Midbrain (tissue), 1 donor: ENCODE results near the gene RRAGB.
"Not testable (repeated sequence)": the region's sequence is repeated elsewhere in the genome, so short reads cannot be mapped to it uniquely, and the experiment has no call there.

ENCODE experiments used
- DNase-seq: peaks from one replicate; lab custom pipeline; 2025; lab: John Stamatoyannopoulos, UW

Gene RRAGB

GRCh38 chrX:55717521-55718497 is at the start of gene RRAGB:
Gene RRAGB, plus strand, starts transcription at chrX:55717749. Its CDS starts 579 bp downstream, at chrX:55718328.
- peak; percentile 93 for DNase-seq

DNA sequence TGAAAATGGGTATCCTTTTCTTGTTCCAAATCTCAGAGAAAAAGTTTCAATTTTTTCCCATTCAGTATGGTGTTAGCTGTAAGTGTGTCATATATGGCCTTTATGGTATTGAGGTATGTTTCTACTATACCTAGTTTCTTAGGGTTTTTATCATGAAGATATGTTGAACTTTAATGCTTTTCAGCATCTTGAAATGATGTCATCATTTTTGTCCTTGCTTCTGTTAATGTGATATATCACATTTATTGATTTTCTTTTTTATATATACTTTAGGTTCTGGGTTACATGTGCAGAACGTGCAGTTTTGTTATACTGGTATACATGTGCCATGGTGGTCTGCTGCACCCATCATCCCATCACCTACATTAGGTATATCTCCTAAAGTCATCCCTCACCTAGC is 49.5 kb upstream of the RRAGB start:
- no peak for DNase-seq

DNA sequence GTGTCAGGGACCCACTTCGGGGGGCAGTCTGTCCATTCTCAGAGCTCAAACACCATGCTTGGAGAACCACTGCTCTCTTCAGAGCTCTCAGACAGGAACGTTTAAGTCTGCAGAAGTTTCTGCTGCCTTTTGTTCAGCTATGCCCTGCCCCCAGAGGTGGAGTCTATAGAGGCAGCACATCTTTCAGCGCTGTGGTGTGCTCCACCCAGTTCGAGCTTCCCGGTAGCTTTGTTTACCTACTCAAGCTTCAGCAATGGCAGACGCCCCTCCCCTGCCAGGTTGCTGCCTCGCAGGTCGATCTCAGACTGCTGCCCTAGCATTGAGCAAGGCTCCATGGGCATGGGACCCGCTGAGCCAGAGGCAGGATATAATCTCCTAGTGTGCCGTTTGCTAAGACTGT is 29.0 kb upstream of the RRAGB start:
- not testable (repeated sequence) for DNase-seq

DNA sequence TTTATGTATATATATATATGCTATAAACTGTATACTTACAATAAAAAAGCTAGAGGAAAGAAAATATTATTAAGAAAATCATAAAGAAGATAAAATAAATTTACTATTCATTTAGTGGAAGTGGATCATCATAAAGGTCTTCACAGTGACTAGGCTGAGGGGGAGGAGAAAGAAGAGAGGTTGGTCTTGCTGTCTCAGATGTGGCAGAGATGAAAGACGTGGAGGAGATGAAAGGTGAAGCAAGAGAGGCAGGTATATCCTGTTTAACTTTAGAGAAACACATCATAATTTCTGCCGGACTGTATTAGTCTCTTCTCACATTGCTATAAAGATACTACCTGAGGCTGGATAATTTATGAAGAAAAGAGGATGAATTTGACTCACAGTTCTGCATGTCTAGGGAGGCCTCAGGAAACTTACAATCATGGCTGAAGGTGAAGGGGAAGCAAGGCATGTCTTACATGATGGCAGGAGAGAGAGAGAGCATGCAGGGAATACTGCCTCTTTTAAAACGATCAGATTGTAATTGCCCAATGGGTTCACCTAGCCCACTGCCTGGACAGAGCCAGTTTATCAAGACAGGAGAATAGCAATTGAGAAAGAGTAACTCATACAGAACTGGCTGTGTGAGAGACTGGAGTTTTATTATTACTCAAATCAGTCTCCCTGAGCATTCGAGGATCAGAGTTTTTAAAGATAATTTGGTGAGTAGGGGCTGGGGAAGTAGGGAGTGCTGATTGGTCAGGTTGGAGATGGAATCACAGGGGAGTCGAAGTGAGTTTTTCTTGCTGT is 22.1 kb upstream of the RRAGB start:
- DNase-seq = no peak

- no peak for DNase-seq
Observed at GRCh38 chrX:55697381-55697780, 20.2 kb upstream of the RRAGB start.

- no peak for DNase-seq
Observed at GRCh38 chrX:55702671-55703070, 14.9 kb upstream of the RRAGB start.

GRCh38 chrX:55703436-55703835 is 14.1 kb upstream of the RRAGB start:
- DNase-seq = not testable (repeated sequence)

- not testable (repeated sequence) for DNase-seq
Observed at GRCh38 chrX:55705066-55705465, 12.5 kb upstream of the RRAGB start.

DNA sequence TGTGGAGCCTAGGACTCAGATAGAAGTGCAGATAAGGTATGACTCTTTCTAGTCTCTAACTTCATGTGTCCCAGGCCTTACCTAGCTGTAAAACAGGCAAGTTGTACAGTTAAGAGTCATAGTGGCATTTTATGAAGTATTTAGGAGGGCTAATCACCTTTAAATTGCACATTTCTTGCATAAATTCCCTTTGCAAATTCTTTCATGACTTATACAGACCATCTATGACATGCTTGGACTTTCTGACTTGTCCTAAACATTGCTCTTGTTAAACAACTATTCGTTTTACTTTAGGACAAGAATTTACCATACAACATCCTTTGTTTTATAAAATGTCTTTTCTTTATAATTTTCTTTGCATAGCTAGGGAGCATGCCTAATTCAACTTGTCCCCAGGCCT is 7.8 kb upstream of the RRAGB start:
- DNase-seq = no peak

DNA sequence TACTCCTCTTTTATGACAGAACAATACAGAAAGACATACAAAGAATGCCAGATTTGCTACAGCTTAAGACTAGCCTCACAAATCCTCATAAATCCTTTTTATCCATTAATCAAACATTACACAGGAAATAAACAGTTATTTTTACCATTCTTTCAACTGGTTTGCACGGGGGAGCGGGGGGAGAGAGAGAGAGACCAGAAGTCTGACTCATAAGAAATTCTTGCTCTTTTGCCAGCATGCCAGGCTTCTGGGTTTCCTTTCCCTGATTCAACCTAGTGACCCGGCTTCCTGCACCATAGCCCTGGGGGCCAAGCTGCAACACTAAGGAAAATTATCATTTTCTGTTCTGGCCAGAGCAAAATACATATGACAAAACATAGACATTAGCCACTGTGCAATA is 6.8 kb upstream of the RRAGB start:
- no peak for DNase-seq

GRCh38 chrX:55713631-55714030 is 3.9 kb upstream of the RRAGB start:
- no peak for DNase-seq

DNA sequence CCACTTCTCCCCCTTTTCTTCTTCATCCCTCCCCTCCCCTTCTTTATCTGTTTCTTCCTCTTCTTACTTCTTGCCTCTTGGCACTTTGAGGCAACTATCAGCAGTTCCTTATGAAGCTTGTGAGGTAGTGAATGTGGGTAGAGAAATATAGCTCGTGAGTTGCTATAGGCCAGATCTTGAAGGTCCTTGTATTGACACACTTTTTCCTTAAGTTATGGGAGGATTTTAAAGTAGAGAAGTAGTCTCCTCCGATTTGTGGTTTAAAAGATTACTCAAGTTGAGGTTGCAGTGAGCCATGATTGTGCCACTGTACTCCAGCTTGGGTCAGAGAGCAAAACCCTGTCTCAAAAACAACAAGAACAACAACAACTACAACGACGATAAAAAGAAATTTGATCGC is 3.4 kb upstream of the RRAGB start:
- DNase-seq = no peak

DNA sequence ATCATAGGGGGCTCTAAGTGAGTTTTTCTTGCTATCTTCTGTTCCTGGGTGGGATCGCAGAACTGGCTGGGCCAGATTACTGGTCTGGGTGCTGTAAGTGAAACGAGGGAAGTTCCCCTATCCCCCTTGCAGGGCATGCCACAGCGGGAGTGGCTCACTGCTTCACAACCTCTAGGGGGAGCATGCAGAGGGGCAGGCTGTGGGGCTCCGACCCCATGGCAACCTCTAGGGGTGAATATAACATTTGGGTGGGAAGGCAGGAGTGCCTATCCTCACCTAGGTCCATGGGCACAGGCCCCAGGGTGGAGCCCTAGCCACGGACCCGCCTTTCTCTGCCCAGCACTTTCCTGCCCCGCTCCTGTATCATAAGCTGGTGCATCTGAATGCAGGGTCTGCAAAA is 1.7 kb upstream of the RRAGB start:
- DNase-seq = no peak

GRCh38 chrX:55716937-55717336 is 612 bp upstream of the RRAGB start:
- no peak for DNase-seq

DNA sequence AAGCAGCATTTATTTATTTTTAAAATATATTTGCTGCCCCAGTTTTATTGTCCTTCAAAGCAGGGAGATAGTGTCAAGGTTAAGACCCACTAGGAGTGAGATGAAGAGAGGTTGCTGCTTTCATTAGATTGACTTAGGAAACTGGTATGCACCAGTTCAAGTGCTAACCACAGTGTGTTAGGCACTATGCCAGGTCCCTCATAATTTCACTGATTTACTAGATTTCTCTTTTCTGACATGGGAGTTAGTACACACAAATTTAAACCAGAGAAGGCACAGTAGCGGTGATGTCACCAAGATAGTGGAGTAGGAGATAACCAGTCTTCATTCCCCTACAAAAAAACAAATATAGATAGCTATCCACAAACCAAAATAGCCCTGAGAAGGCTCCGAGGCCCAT is 14.3 kb downstream of the RRAGB start:
- DNase-seq = no peak

GRCh38 chrX:55738969-55739368 is 21.4 kb downstream of the RRAGB start:
- DNase-seq = no peak

DNA sequence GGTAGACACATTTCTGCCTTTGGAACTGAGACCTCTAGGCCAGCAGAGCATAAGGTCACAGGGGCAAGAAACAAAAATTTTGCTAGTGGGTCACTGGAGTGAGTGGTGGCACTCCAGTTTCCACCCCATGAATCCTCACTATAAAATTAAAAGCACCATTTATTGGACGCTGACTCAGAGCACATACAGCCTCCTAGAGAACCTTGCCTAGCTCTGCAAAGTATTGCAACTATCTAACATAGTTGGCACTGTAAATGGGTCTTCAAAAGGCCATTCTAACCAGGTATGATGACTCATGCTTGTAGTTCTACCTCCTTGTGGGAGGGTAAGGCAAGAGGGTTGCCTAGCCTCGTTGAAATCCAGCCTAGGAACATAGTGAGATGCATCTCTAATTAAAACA is 25.1 kb downstream of the RRAGB start:
- DNase-seq = no peak

- not testable (repeated sequence) for DNase-seq
Observed at GRCh38 chrX:55748463-55748862, 30.9 kb downstream of the RRAGB start.

- no peak for DNase-seq
Observed at GRCh38 chrX:55750256-55750655, 32.7 kb downstream of the RRAGB start.

GRCh38 chrX:55754861-55755294 is 37.3 kb downstream of the RRAGB start:
- DNase-seq = no peak

- DNase-seq = no peak
Observed at GRCh38 chrX:55758033-55758432, 40.5 kb downstream of the RRAGB start.

GRCh38 chrX:55759478-55759877 is 41.9 kb downstream of the RRAGB start:
- no peak for DNase-seq

DNA sequence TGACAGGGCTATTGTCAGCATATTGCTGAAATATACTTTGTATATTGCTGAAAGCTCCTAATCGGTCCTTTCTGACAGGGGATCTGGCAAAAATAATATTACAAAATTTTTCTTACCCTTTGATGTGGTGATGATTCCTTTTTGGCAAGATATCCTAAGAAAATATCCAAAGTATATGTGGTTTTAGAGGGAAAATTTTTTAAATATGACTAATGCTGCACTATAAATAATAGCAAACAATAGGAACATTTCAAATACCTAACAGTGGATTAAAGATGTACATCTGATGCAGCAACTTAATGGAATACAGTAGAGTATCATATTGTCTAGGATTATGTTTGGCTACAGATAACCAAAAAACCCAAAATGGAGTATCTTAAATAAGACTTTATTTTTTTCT is 49.6 kb downstream of the RRAGB start:
- no peak for DNase-seq
